Liver (tissue), 9 donors: Measurements from ENCODE around the gene UHRF2. TPM values are rescaled to one million over a fixed set of nuclear protein-coding genes. Genes with fewer than 3 reads are reported as not detected.
"Not testable (repeated sequence)": the region's sequence is repeated elsewhere in the genome, so short reads cannot be mapped to it uniquely, and the experiment has no call there.

Experiments used
- DNase-seq: peaks from one replicate; pipeline ENCODE4 v3.0.0-alpha.2; 2017; ENCODE audit warnings: low spot score
- H3K27ac ChIP-seq, 2 donors: one replicate each; pipeline ENCODE4 v1.7.0; 2013; ENCODE audit warnings: inconsistent platforms in 2 of 2, low read length in 2 of 2, control low read depth in 1 of 2, low read depth in 1 of 2, mild to moderate bottlenecking in 1 of 2
- H3K27me3 ChIP-seq, 4 donors: one replicate each; pipeline versions ENCODE4 v1.6.1 to v1.7.0; 2013; ENCODE audit warnings: low read length in 3 of 4, inconsistent platforms in 1 of 4, mild to moderate bottlenecking in 1 of 4, moderate library complexity in 1 of 4; ENCODE audit not compliant: control insufficient read depth in 4 of 4, insufficient read depth in 4 of 4
- H3K36me3 ChIP-seq, 4 donors: one replicate each; pipeline versions ENCODE4 v1.6.1 to v1.7.0; 2013; ENCODE audit warnings: low read length in 3 of 4, mild to moderate bottlenecking in 3 of 4, low read depth in 1 of 4, moderate library complexity in 1 of 4; ENCODE audit not compliant: control insufficient read depth in 4 of 4, insufficient read depth in 3 of 4
- H3K4me1 ChIP-seq, 4 donors: one replicate each; pipeline versions ENCODE4 v1.6.1 to v1.7.0; 2013; ENCODE audit warnings: low read length in 3 of 4, mild to moderate bottlenecking in 3 of 4, moderate library complexity in 1 of 4; ENCODE audit not compliant: control insufficient read depth in 4 of 4, insufficient read depth in 4 of 4
- H3K4me3 ChIP-seq, 3 donors: one replicate each; pipeline versions ENCODE4 v1.6.1 to v1.7.0; 2013; ENCODE audit warnings: low read length in 3 of 3, control low read depth in 1 of 3, low read depth in 1 of 3, mild to moderate bottlenecking in 1 of 3
- H3K9ac ChIP-seq, 2 donors: one replicate each; pipeline ENCODE4 v1.7.0; 2013; ENCODE audit warnings: low read length in 2 of 2, mild to moderate bottlenecking in 2 of 2, moderate library complexity in 2 of 2, control low read depth in 1 of 2, low read depth in 1 of 2
- H3K9me3 ChIP-seq, 4 donors: one replicate each; pipeline versions ENCODE4 v1.6.1 to v1.7.0; 2013; ENCODE audit warnings: low read length in 3 of 4; ENCODE audit not compliant: control insufficient read depth in 4 of 4
- ATF3 ChIP-seq: IDR thresholded peaks from 2 replicates; pipeline ENCODE4 v1.6.1; 2016; ENCODE audit warnings: antibody characterized with exemption
- CTCF ChIP-seq: fragments of 150-350 bp; IDR thresholded peaks from 2 replicates; pipeline ENCODE4 v1.5.1; 2017; ENCODE audit warnings: improper control_type of control experiment, low read depth, low read length; ENCODE audit not compliant: missing input control
- FOXA1 ChIP-seq: IDR thresholded peaks from 2 replicates; pipeline ENCODE4 v1.6.1; 2016; ENCODE audit warnings: antibody characterized with exemption
- FOXA2 ChIP-seq: IDR thresholded peaks from 2 replicates; pipeline ENCODE4 v1.6.1; 2016; ENCODE audit warnings: antibody characterized with exemption
- HNF4G ChIP-seq: IDR thresholded peaks from 2 replicates; pipeline ENCODE4 v1.6.1; 2016; ENCODE audit warnings: antibody characterized with exemption
- JUND ChIP-seq, 2 donors: IDR thresholded peaks; 2 replicates each; pipeline ENCODE4 v1.6.1; 2016; ENCODE audit warnings: antibody characterized with exemption in 2 of 2
- MAX ChIP-seq: IDR thresholded peaks from 2 replicates; pipeline ENCODE4 v1.6.1; 2016; ENCODE audit warnings: antibody characterized with exemption
- NR2F2 ChIP-seq: IDR thresholded peaks from 2 replicates; pipeline ENCODE4 v1.6.1; 2016; ENCODE audit warnings: antibody characterized with exemption
- RAD21 ChIP-seq, 2 donors: IDR thresholded peaks; 2 replicates each; pipeline ENCODE4 v1.6.1; 2016; ENCODE audit warnings: antibody characterized with exemption in 2 of 2, mild to moderate bottlenecking in 2 of 2
- REST ChIP-seq: IDR thresholded peaks from 2 replicates; pipeline ENCODE4 v1.6.1; 2016; ENCODE audit warnings: antibody characterized with exemption, mild to moderate bottlenecking
- SP1 ChIP-seq: IDR thresholded peaks from 2 replicates; pipeline ENCODE4 v1.6.1; 2018; ENCODE audit warnings: antibody characterized with exemption, mild to moderate bottlenecking
- YY1 ChIP-seq: IDR thresholded peaks from 2 replicates; pipeline ENCODE4 v1.6.1; 2016; ENCODE audit warnings: antibody characterized with exemption, mild to moderate bottlenecking
- whole genome bisulfite sequencing: extraction: QIAGEN DNeasy Blood & Tissue Kit; methylation state at CpG from one replicate; pipeline ENCODE4 v1.1.7; 2013; 5-methylcytosine and 5-hydroxymethylcytosine counted together
- polyA plus RNA-seq, 2 donors: library from polyadenylated mRNA; stranded (reverse) in 1 of 2; unstranded in 1 of 2; fragments of 200-250 nt in 1 of 2; fragments of >200 nt in 1 of 2; fragmentation: Nextera tagmentation in 1 of 2; extraction: Ambion mirVana in 1 of 2; gene quantifications; one replicate each; pipeline versions ENCODE4 v1.2.1 to v1.2.3, GENCODE V29; 2013 to 2015
- total RNA-seq, 2 donors: library from RNA; depleted of rRNA; stranded (reverse); fragments of >200 nt; gene quantifications; one replicate each; pipeline ENCODE4 v1.2.3, GENCODE V29; 2014
- TF ChIP-seq, protein P1 (sequence below): IDR thresholded peaks from 2 replicates; pipeline ENCODE4 v1.6.1; 2016; ENCODE audit warnings: antibody characterized with exemption
- donor health status: healthy.
- donor health status: healthy.
- donor health status: healthy.
- donor health status: healthy.
- donor health status: healthy.

The UHRF2 gene
- total and polyA plus RNA-seq, 4 donors: 5.7 to 34.1 (median 16.9) TPM

DNA sequence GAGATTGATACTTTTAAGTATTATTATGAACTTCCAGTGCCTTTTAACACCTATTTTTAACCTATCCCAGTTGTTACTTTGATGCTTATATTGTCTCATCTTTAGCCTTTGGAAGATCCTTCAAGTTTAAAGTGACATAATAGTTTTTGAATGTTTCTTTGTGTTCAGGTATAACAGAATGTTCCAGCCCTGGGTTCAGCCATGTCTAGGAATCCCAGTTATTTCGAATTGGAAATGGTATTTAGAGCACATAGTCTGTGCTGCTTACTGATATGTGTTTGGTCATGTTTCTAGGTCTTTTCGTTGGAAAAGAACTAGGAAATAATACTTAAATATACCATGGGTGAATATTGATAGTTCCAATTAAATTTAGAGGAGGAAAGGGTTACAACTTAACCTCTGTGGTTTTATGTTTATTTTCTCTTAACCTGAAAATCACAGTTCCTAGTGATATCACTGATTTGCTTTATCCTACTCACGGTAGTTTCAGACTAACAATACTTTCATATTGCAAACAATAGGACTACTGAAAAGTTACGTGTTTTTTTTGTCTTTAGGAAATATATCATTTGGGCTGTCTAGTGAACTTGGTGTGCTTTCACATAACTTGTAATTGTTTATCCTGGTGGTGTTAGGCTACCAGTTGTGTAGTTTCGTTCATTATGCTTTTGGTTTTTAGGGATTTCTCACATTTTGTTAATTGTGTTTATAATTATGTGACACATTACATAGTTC, 37.8 kb downstream of the UHRF2 start:
- no peak overlapping the region for H3K9ac ChIP-seq
- no peaks in the 10 kb centered on the region for H3K4me1 ChIP-seq
- no peak for TF ChIP-seq CTCF
- no peak for TF ChIP-seq MAX
- TF ChIP-seq, protein P1, sequence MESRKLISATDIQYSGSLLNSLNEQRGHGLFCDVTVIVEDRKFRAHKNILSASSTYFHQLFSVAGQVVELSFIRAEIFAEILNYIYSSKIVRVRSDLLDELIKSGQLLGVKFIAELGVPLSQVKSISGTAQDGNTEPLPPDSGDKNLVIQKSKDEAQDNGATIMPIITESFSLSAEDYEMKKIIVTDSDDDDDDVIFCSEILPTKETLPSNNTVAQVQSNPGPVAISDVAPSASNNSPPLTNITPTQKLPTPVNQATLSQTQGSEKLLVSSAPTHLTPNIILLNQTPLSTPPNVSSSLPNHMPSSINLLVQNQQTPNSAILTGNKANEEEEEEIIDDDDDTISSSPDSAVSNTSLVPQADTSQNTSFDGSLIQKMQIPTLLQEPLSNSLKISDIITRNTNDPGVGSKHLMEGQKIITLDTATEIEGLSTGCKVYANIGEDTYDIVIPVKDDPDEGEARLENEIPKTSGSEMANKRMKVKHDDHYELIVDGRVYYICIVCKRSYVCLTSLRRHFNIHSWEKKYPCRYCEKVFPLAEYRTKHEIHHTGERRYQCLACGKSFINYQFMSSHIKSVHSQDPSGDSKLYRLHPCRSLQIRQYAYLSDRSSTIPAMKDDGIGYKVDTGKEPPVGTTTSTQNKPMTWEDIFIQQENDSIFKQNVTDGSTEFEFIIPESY: no peak
- no peak for TF ChIP-seq RAD21 (IDR thresholded peaks at IDR 0.05)
- no peak for TF ChIP-seq YY1
- TF ChIP-seq NR2F2: no peak
- H3K36me3 ChIP-seq: no peaks in the 10 kb centered on the region
- DNase-seq: no peak
- WGBS: 80% methylated on average over 5 of the region's 5 CpGs
- H3K27ac ChIP-seq: no peak overlapping the region
- H3K27me3 ChIP-seq: no peaks in the 10 kb centered on the region
- no peaks in the 10 kb centered on the region for H3K9me3 ChIP-seq
- H3K4me3 ChIP-seq: no peak overlapping the region

DNA sequence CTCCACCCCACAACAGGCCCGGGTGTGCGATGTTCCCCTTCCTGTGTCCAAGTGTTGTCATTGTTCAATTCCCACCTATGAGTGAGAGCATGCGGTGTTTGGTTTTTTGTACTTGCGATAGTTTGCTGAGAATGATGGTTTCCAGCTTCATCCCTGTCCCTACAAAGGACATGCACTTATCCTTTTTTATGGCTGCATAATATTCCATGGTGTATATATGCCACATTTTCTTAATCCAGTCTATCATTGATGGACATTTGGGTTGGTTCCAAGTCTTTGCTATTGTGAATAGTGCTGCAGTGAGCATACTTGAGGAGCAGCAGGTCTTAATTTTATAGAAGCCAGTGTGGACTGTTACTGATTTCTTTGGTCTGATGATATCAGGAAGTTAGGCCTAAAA, 42.3 kb downstream of the UHRF2 start:
- H3K36me3 ChIP-seq, H3K27me3 ChIP-seq, H3K9ac ChIP-seq, H3K4me3 ChIP-seq, H3K27ac ChIP-seq, DNase-seq, H3K9me3 ChIP-seq, H3K4me1 ChIP-seq: not testable (repeated sequence)
- over 99% methylated on average over 4 of the region's 4 CpGs for WGBS

DNA sequence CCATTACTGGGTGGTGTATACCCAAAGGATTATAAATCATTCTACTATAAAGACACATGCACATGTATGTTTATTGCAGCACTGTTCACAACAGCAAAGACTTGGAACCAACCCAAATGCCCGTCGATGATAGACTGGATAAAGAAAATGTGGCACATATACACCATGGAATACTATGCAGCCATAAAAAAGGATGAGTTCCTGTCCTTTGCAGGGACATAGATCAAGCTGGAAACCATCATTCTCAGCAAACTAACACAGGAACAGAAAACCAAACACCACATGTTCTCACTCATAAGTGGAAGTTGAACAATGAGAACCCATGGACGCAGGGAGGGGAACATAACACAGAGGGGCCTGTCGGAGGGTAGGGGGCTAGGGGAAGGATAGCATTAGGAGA, 45.7 kb downstream of the UHRF2 start:
- not testable (repeated sequence) for DNase-seq, H3K27me3 ChIP-seq, H3K27ac ChIP-seq, H3K4me1 ChIP-seq, H3K4me3 ChIP-seq, H3K36me3 ChIP-seq, H3K9ac ChIP-seq, H3K9me3 ChIP-seq
- 97% methylated on average over 4 of the region's 4 CpGs for WGBS

DNA sequence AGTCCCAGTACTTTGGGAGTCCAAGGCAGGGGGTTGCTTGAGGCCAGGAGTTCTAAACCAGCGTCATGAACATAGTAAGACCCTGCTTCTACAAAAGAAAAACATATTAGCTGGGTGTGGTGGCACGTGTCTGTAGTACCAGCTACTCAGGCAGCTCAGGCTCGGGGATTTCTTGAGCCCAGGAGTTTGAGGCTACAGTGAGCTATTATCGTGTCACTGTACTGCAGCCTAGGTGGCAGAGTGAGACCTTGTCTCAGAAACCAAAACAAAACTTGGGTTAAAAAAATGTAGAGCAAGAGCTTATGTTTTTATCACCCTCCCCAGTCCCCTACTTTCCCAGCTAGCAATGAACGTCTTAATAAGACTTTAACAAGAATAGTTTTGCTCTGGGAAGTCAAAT, 46.7 kb downstream of the UHRF2 start:
- 87% methylated on average over 5 of the region's 5 CpGs for whole genome bisulfite sequencing
- Histone ChIP-seq H3K4me1 (no peaks in the 10 kb centered on the region), H3K9ac (no peak overlapping the region), H3K27ac (no peak overlapping the region), H3K9me3 (no peaks in the 10 kb centered on the region), H3K36me3 (peaks cover 0 to 3% (median 0%) of the 10 kb centered on the region in 4 donors), H3K27me3 (no peaks in the 10 kb centered on the region), H3K4me3 (no peak overlapping the region)
- no peak for DNase-seq
- no peak for TF ChIP-seq RAD21 (IDR thresholded peaks at IDR 0.05)
- TF ChIP-seq FOXA1: no peak
- no peak for TF ChIP-seq HNF4G
- no peak for TF ChIP-seq SP1
- no peak for TF ChIP-seq NR2F2
- no peak for TF ChIP-seq REST
- no peak for TF ChIP-seq FOXA2
- no peak for TF ChIP-seq JUND (IDR thresholded peaks at IDR 0.05)
- TF ChIP-seq ATF3: no peak
- no peak for TF ChIP-seq CTCF
